GM18951 (cell line): ENCODE measurements around the gene ROBO4.

ENCODE experiments used
- POLR2A ChIP-seq: IDR thresholded peaks from 4 replicates; pipeline ENCODE4 v1.6.1; 2011; ENCODE audit warnings: mild to moderate bottlenecking; ENCODE audit not compliant: insufficient read length, insufficient read depth; ENCODE audit errors: extremely low read depth
- in situ Hi-C: fragments of 300-500 bp; cut with MboI; formaldehyde crosslinking; loops from one replicate; pipeline ENCODE4 v1.12.0; 2022; ENCODE audit warnings: low sequenced_read_pairs, mixed read lengths, inconsistent platforms; ENCODE audit not compliant: unreplicated experiment

Gene ROBO4

DNA sequence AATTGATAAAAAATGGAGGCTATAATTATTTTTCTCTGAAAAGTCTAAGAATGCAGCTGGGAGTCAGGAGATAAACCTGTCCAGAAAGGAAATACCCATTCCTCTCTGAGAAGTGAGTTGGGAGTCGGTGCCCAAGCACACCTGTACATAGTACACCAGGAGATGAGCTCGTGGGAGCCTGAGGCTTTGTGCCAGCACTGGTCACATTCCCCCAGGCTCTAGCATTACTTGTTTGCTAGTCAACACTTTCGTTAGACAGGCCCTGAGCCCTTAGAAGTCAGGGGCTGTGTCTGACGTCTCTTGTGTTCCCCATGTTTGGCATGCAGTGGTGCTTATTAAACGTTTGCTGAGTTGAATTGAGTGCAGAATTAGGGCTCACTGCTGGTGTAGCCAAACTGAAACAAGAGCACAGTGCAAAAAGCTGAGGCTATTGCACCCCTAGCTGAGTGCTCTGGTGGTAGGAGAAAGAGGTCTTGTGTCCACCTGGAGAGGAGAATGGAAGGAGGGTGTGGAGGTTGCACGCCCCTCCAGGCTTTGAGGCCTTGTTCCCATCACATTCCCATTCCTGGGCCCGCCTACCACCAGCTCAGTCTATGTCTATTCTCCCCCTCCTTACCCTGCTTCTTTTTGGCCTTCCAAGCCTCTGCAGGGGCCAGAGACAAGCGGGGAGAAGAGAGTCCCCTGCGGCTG is 6.8 kb downstream of the ROBO4 start:
- in situ Hi-C loops = no loop called here
- TF ChIP-seq POLR2A = no peak

GRCh38 chr11:124890151-124890550 is 7.5 kb downstream of the ROBO4 start:
- no peak for TF ChIP-seq POLR2A
- in situ Hi-C loops = no loop called here

DNA sequence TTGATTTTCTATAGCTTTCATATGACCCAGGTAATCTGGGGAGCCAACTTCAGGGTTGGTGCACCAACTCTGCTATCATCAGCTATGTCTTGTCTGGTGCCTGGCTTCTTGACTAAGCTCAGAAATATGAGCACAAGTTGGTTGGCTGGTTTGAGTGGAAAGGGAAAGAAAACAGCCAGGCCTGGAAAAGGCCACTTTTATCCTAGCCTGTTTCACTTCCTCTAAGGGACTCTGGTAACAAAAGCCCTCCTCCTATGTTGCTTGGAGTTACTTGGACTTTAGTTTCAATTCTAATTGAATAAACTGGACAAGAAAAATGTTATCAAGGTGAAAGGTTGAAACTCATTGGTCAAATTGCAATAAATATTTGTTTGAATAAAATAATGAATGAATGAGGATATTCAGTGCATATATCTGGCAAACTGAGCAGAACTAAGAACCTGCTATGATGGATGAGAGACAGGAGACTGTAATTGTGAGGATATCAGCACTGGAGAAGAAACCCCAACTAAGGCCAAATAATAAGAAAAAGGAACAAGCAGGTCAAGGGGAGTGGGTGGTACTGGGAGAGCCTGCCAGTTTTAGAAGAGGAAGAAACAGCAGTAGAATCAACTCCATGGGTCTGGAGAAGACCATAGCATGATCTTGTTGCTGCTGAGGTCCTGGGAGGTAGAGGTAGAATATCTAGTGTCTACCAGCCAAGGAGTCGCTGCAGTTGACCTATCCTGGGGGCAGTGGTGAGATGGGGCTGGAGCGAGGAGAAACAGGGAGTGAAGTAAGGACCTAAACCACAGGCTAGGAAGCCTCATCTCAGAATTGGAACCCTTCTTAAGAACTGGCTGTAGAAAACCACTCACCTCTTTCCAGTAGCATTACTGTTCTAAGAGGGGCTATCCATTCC is 8.2 kb downstream of the ROBO4 start:
- TF ChIP-seq POLR2A = no peak
- in situ Hi-C loops = no loop called here

DNA sequence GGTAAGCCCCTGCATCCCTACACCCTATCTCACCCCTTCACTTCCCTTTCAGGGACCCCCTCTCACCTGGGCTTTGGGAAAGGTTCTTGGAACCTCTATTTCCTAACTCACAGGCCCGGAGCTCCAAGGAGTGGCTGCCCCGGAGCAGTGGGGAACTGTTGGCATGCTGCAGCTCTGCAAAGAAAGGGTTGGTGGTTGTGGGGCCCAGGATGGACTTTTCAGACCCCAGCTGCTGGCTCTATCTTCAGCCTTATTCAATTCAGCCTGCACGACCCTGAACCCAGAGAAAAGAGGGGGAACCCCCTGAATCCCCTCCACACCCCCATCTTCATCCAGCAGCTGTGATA is 10.0 kb downstream of the ROBO4 start:
- in situ Hi-C loops = no loop called here

GRCh38 chr11:124886978-124887666 is 10.5 kb downstream of the ROBO4 start:
- in situ Hi-C loops = no loop called here

More for the DNA sequence above, 10.0 kb downstream of the ROBO4 start:
- TF ChIP-seq POLR2A = no peak

DNA sequence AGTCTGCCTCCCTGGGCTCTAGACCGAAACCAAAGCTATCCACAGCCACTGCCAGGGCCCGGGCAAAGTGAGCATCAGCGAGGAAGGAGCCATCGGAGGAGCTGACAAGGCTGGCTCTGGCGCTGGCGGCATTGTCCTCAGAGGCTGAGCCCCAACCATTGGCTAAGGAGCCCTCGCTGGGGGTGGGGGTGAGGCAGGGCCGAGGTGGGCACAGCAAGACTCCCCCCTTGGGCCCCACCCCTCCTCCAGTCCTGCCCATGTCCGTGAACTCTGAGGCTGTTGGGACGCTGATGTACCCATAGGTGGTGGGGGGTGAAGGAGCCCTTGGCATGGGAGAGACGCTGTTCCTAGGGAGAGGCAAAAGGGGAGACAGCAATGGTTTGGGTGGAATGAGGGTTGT is 11.2 kb downstream of the ROBO4 start:
- in situ Hi-C loops = no loop called here
- TF ChIP-seq POLR2A = no peak

More at GRCh38 chr11:124886978-124887666, 10.5 kb downstream of the ROBO4 start:
- no peak for TF ChIP-seq POLR2A

GRCh38 chr11:124884869-124885479 is 12.7 kb downstream of the ROBO4 start:
- no peak for TF ChIP-seq POLR2A
- in situ Hi-C loops = no loop called here

- TF ChIP-seq POLR2A = no peak
- in situ Hi-C loops = no loop called here
Measured at GRCh38 chr11:124884340-124884739, 13.3 kb downstream of the ROBO4 start.

- in situ Hi-C loops = no loop called here
- no peak for TF ChIP-seq POLR2A
Measured at GRCh38 chr11:124882339-124883071, 15.2 kb downstream of the ROBO4 start.

DNA sequence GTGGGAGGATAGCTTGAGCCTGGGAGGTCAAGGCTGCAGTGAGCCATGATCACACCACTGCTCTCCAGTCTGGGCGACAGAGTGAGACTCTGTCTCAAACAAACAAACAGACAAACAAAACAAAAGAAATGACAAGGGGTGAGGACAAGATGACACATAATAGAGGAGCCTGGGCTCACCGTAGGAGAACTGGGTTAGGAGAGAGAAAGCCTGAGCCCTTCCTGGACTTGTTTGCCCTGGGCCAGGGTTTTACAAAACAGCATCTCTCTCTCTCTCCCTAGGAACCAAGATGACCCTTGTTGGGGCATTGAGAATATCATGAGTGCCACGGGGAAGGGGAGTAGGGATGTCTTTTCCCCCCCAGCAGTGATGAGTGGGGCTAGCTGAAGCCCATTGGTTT is 16.7 kb downstream of the ROBO4 start:
- in situ Hi-C loops = no loop called here

DNA sequence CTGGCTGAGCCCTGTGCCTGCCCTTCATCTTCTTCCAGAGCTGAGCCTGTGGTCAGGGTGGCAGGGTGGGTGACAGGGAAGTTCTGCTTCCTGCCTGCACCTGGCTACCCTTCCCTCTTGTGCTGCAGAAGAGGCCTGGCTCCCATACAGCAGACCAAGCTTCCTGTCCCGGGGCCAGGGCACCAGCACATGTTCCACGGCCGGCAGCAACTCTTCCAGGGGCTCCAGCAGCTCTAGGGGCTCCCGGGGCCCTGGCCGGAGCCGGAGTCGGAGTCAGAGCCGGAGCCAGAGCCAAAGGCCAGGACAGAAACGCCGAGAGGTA is 17.4 kb downstream of the ROBO4 start:
- no peak for TF ChIP-seq POLR2A
- in situ Hi-C loops = no loop called here

More for the DNA sequence above, 16.7 kb downstream of the ROBO4 start:
- TF ChIP-seq POLR2A = no peak

GRCh38 chr11:124879493-124880289 is 18.0 kb downstream of the ROBO4 start:
- in situ Hi-C loops = no loop called here
- no peak for TF ChIP-seq POLR2A
